ENCODE results near the gene KDM4B. TPM values are rescaled to one million over a fixed set of nuclear protein-coding genes. Genes with fewer than 3 reads are reported as not detected.

The KDM4B gene
- total and polyA plus RNA-seq, 3 experiments from 2014 or later: 14.6 to 16.0 (median 14.6) TPM

DNA sequence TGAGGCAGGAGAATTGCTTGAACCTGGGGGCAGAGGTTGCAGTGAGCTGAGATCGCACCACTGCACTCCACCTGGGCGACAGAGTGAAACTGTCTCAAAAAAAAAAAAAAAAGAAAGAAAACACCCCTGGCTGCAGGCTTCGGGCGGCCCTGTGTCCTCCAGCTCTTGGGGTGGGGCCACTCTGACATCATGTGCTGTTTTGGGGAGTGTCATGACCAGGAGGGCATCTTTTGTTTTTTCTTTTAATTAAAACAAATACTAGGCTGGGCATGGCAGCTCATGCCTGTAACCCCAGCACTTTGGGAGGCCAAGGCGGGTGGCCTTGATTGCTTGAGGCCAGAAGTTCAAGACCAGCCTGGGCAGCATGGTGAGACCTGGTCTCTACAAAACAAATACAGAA, 52.1 kb downstream of the KDM4B start:
- no peak overlapping the region for H3K4me3 Mint-ChIP-seq
- DNase-seq: no peak
- Histone ChIP-seq H3K27ac (ENCODE audit: low read depth, low read length) (no peak overlapping the region), H3K27me3 (ENCODE audit: insufficient read depth, low read length, poor library complexity, severe bottlenecking) (no peaks in the 10 kb centered on the region), H3K9me3 (ENCODE audit: low read length) (no peaks in the 10 kb centered on the region), H3K4me3 (ENCODE audit: low read length) (no peak overlapping the region), H3K36me3 (ENCODE audit: insufficient read depth, low read length) (no peaks in the 10 kb centered on the region), H3K4me1 (ENCODE audit: insufficient read depth, low read length) (no peaks in the 10 kb centered on the region)
- CTCF ChIA-PET: interaction anchor here (1.1 to 1.6 kb wide), 2 partner anchors 10 to 20 kb away, joined by 4 to 5 read pairs; no protein-coding TSS in a partner anchor
- no peaks in the 10 kb centered on the region for H3K27me3 Mint-ChIP-seq
- no peaks in the 10 kb centered on the region for H3K9me3 Mint-ChIP-seq
- H3K36me3 Mint-ChIP-seq: peaks cover 0 to 18% (median 0%) of the 10 kb centered on the region in 3 donors
- H3K27ac Mint-ChIP-seq: no peak overlapping the region
- POLR2A ChIA-PET: no interaction called here
- H3K4me1 Mint-ChIP-seq: peaks cover 4 to 9% (median 4%) of the 10 kb centered on the region in 3 donors

DNA sequence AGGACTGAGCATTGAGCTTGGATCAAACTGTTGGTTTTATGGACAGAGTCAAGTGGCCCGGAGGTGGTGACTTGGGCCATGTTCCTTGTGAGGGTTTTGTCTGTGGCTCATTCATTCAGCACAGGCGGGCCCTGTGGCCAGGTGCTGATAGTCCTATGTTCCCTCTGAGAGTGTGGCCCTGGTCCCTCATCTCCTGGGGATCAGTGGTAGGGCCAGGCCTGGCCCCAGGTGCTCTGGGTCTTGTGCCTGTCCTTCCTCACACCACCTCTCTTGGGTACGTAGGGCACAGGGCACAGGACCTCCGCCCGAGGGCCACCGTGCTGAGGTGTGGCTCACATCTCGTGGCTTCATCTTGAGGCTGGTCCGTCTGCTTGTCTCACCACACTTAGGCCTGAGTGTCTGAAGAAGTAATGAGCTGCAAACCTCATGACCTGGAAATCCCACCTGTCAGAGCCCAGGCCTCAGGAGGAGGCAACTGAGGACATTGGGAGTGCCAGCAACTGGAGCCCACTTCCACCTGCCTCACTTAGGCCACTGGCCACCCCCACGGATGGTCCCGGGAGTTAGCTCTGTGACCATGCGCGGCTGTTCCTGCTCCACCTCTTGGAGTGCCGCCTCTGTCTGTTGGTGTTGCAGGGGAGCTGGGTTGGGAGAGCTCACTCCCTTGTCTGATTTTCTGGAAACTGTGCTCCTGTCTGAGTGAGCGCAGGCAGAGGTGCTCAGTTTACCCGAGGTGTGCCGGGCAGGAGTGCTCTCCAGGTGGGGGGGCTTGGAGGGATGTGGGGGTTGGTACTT, 53.4 kb downstream of the KDM4B start:
- Histone ChIP-seq H3K9me3 (ENCODE audit: low read length) (no peaks in the 10 kb centered on the region), H3K4me1 (ENCODE audit: insufficient read depth, low read length) (no peaks in the 10 kb centered on the region), H3K36me3 (ENCODE audit: insufficient read depth, low read length) (no peaks in the 10 kb centered on the region), H3K4me3 (ENCODE audit: low read length) (no peak overlapping the region), H3K27me3 (ENCODE audit: insufficient read depth, low read length, poor library complexity, severe bottlenecking) (no peaks in the 10 kb centered on the region), H3K27ac (ENCODE audit: low read depth, low read length) (no peak overlapping the region)
- Mint-ChIP-seq H3K36me3 (peaks cover 0 to 6% (median 0%) of the 10 kb centered on the region in 3 donors), H3K4me1 (peaks cover 5 to 9% (median 8%) of the 10 kb centered on the region in 3 donors), H3K4me3 (no peak overlapping the region), H3K27me3 (no peaks in the 10 kb centered on the region), H3K27ac (peak overlapping the region in 1 of 8 donors; percentile 76), H3K9me3 (no peaks in the 10 kb centered on the region)
- DNase-seq: no peak
- ChIA-PET POLR2A (no interaction called here), CTCF (interaction anchor here (1.1 to 1.6 kb wide), 2 partner anchors 9 to 21 kb away, joined by 4 to 5 read pairs; no protein-coding TSS in a partner anchor)

DNA sequence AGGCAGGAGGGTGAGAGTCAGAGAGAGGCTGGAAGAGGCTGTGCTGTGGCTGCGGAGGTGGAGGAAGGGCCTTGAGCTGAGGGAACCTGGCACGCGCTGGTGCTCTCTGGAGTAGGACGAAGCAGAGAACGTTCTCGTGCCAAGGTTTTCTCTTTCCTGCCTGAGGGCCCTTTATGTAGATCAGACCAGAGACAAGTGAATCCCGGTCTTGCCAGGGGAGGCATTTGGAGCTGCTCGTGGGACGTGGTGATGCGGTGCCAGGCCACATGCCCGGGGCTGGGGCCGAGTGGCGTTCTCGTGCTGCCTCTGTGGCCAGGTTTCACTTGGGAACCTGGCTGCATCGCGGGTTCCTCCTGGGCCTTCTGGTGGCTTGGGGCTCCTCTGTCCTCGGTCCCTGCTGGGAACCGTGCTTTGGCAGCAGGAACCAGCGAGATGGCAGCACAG, 54.2 kb downstream of the KDM4B start:
- Histone ChIP-seq H3K27ac (ENCODE audit: low read depth, low read length) (no peak overlapping the region), H3K9me3 (ENCODE audit: low read length) (no peaks in the 10 kb centered on the region), H3K4me1 (ENCODE audit: insufficient read depth, low read length) (no peaks in the 10 kb centered on the region), H3K36me3 (ENCODE audit: insufficient read depth, low read length) (no peaks in the 10 kb centered on the region), H3K27me3 (ENCODE audit: insufficient read depth, low read length, poor library complexity, severe bottlenecking) (no peaks in the 10 kb centered on the region), H3K4me3 (ENCODE audit: low read length) (no peak overlapping the region)
- POLR2A ChIA-PET: no interaction called here
- H3K4me1 Mint-ChIP-seq: peaks cover 6 to 9% (median 8%) of the 10 kb centered on the region in 3 donors
- no peak for DNase-seq
- CTCF ChIA-PET: no interaction called here
- H3K4me3 Mint-ChIP-seq: no peak overlapping the region
- H3K36me3 Mint-ChIP-seq: peaks cover 0 to 4% (median 0%) of the 10 kb centered on the region in 3 donors
- H3K27ac Mint-ChIP-seq: peak overlapping the region in 4 of 8 donors; percentile 50 to 93 (median 78)
- no peaks in the 10 kb centered on the region for H3K9me3 Mint-ChIP-seq
- no peaks in the 10 kb centered on the region for H3K27me3 Mint-ChIP-seq

DNA sequence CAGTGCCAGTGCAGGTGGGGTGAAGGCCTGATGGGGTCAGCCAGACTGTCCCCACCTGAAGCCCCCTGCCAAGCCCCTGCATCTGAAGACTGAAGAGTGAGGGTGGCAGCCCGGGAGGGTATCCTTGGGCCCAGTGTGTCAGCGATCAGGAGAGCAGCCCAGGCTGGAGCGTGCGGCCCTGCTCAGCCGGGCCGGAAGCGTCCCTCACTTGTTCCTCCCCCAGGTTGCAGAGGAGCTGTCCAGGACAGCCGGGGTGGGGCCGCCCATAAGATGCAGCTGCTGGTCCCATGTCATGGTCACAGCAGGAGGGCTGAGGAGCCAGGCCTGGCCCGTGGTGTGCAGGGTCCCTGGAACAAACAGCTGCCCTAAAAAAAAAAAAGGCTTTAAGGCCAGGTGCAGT, 55.4 kb downstream of the KDM4B start:
- H3K9me3 ChIP-seq (ENCODE audit: low read length): no peaks in the 10 kb centered on the region
- no peaks in the 10 kb centered on the region for H3K4me1 ChIP-seq (ENCODE audit: insufficient read depth, low read length)
- H3K4me3 ChIP-seq (ENCODE audit: low read length): no peak overlapping the region
- no peaks in the 10 kb centered on the region for H3K9me3 Mint-ChIP-seq
- no peak overlapping the region for H3K27ac ChIP-seq (ENCODE audit: low read depth, low read length)
- H3K27ac Mint-ChIP-seq: no peak overlapping the region
- peaks cover 0 to 4% (median 0%) of the 10 kb centered on the region in 3 donors for H3K36me3 Mint-ChIP-seq
- H3K36me3 ChIP-seq (ENCODE audit: insufficient read depth, low read length): no peaks in the 10 kb centered on the region
- ChIA-PET POLR2A (no interaction called here), CTCF (interaction anchor here (1.0 to 8.1 kb wide), 3 partner anchors 21 to 215 kb away, joined by 3 to 47 read pairs (median 3); no protein-coding TSS in a partner anchor)
- no peaks in the 10 kb centered on the region for H3K27me3 Mint-ChIP-seq
- DNase-seq: no peak
- H3K4me3 Mint-ChIP-seq: no peak overlapping the region
- H3K27me3 ChIP-seq (ENCODE audit: insufficient read depth, low read length, poor library complexity, severe bottlenecking): no peaks in the 10 kb centered on the region
- H3K4me1 Mint-ChIP-seq: peaks cover 6 to 20% (median 14%) of the 10 kb centered on the region in 3 donors

DNA sequence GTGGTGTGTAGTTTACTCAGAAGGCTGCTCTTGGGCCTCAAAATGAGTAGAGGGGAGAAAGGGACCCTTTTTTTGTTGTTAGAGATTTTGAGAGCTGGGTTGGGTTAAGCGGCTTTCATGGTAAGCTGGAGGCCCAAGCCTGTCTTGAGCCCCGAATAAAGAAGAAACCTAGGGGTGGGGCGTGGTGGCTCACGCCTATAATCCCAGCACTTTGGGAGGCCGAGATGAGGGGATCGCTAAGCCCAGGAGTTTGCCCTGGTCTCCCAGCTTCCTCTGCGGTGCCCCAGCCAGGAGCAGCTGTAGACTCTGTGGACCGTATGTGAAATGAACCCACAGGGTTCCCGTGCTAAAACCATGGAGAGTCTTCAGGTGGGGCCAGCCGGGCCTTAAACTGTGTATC, 56.1 kb downstream of the KDM4B start:
- Histone ChIP-seq H3K4me1 (ENCODE audit: insufficient read depth, low read length) (no peaks in the 10 kb centered on the region), H3K36me3 (ENCODE audit: insufficient read depth, low read length) (no peaks in the 10 kb centered on the region), H3K9me3 (ENCODE audit: low read length) (no peaks in the 10 kb centered on the region), H3K4me3 (ENCODE audit: low read length) (no peak overlapping the region), H3K27ac (ENCODE audit: low read depth, low read length) (no peak overlapping the region), H3K27me3 (ENCODE audit: insufficient read depth, low read length, poor library complexity, severe bottlenecking) (no peaks in the 10 kb centered on the region)
- Mint-ChIP-seq H3K36me3 (peaks cover 0 to 4% (median 0%) of the 10 kb centered on the region in 3 donors), H3K4me1 (peaks cover 6 to 22% (median 17%) of the 10 kb centered on the region in 3 donors), H3K9me3 (no peaks in the 10 kb centered on the region), H3K4me3 (no peak overlapping the region), H3K27ac (peak overlapping the region in 1 of 8 donors; percentile 54), H3K27me3 (no peaks in the 10 kb centered on the region)
- DNase-seq: no peak
- ChIA-PET POLR2A (no interaction called here), CTCF (interaction anchor here (1.0 to 8.1 kb wide), 3 partner anchors 21 to 215 kb away, joined by 3 to 47 read pairs (median 3); no protein-coding TSS in a partner anchor)

DNA sequence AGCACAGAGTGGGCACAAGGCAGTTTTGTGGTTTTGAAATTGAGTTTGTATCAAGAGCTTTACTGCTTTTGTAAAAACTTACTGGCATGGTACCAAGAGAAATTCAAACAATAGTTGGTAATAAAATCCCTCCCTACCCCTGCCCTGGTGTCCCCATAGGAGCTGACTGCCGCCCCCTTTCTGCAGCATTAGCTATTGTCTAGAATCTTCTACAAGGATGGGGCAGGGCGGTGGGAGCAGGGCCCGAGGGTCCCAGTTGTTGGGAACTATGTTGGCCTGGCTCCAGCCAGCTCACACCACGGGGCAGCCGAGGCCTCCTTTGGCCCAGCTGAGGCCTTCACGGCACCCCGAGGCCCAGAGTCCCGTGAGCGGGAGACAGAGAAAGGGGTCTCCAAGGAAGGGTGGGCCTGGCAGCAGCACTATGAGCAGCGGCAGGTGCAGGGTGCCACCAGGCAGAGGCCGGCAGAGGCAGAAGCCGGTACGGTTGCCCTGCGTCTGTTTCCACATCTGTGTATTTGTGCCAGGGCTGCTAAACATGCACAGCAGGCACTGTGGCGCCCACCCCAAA, 57.9 kb downstream of the KDM4B start:
- H3K27me3 Mint-ChIP-seq: no peaks in the 10 kb centered on the region
- ChIA-PET CTCF (interaction anchor here (8.1 kb wide), 2 partner anchors 114 to 218 kb away, joined by 47 to 98 read pairs; no protein-coding TSS in a partner anchor), POLR2A (no interaction called here)
- Histone ChIP-seq H3K4me1 (ENCODE audit: insufficient read depth, low read length) (no peaks in the 10 kb centered on the region), H3K36me3 (ENCODE audit: insufficient read depth, low read length) (no peaks in the 10 kb centered on the region), H3K4me3 (ENCODE audit: low read length) (no peak overlapping the region), H3K9me3 (ENCODE audit: low read length) (no peaks in the 10 kb centered on the region), H3K27ac (ENCODE audit: low read depth, low read length) (no peak overlapping the region), H3K27me3 (ENCODE audit: insufficient read depth, low read length, poor library complexity, severe bottlenecking) (no peaks in the 10 kb centered on the region)
- no peaks in the 10 kb centered on the region for H3K9me3 Mint-ChIP-seq
- H3K4me1 Mint-ChIP-seq: peaks cover 13 to 28% (median 20%) of the 10 kb centered on the region in 3 donors
- no peak for DNase-seq
- H3K36me3 Mint-ChIP-seq: peaks cover 0 to 1% (median 0%) of the 10 kb centered on the region in 3 donors
- H3K4me3 Mint-ChIP-seq: no peak overlapping the region
- H3K27ac Mint-ChIP-seq: no peak overlapping the region

DNA sequence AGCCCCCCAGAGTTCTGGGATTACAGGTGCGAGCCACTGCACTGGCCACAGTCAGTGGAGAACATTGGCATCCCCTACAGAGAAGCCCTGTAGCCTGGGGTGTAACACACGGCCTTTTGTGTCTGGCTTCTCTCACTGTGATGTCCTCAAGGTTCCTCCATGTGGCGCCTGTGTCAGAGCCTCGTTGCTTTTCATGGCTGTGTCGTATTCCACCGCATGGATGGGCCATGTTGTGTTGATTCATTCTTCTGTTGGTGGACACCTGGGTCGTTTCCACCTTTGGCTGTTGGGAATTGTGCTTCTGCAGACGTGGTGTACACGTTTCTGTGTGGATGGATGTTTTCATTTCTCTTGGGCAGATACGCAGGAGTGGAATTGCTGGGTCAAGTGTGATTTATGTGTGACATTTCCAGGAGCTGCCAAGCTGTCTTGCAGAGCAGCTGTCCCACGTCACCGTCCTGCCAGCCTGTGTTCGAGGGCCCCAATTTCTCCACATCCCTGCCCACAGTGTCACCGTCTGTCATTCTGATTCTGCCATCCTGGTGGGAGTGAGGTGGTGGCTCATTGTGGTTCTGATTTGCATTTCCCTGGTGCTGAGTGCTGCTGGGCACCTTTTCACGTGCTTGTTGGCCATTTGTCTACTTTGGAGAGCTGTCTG, 59.4 kb downstream of the KDM4B start:
- Mint-ChIP-seq H3K4me3 (no peak overlapping the region), H3K9me3 (no peaks in the 10 kb centered on the region), H3K4me1 (peaks cover 9 to 24% (median 13%) of the 10 kb centered on the region in 3 donors), H3K36me3 (peaks cover 0 to 5% (median 0%) of the 10 kb centered on the region in 3 donors), H3K27ac (peak overlapping the region in 5 of 8 donors; percentile 35 to 88 (median 51)), H3K27me3 (no peaks in the 10 kb centered on the region)
- Histone ChIP-seq H3K4me3 (ENCODE audit: low read length) (no peak overlapping the region), H3K27me3 (ENCODE audit: insufficient read depth, low read length, poor library complexity, severe bottlenecking) (no peaks in the 10 kb centered on the region), H3K36me3 (ENCODE audit: insufficient read depth, low read length) (peaks cover 2% of the 10 kb centered on the region), H3K9me3 (ENCODE audit: low read length) (no peaks in the 10 kb centered on the region), H3K27ac (ENCODE audit: low read depth, low read length) (no peak overlapping the region), H3K4me1 (ENCODE audit: insufficient read depth, low read length) (no peaks in the 10 kb centered on the region)
- ChIA-PET CTCF (interaction anchor here (1.0 to 8.1 kb wide), 5 partner anchors 27 to 220 kb away, joined by 3 to 98 read pairs (median 5); no protein-coding TSS in a partner anchor), POLR2A (no interaction called here)
- DNase-seq: no peak
